Measurements from ENCODE around the gene ASB3.

ASB3 gene

GRCh38 chr2:53740170-53740569 is 46.6 kb downstream of the ASB3 start:
- peak; percentile 42 for DNase-seq (ENCODE audit: low read depth)
- TF ChIP-seq MAX (IDR thresholded peaks at IDR 0.05; ENCODE audit: low read depth, low read length), result no peak
- no peak for TF ChIP-seq CTCF (IDR thresholded peaks at IDR 0.05; ENCODE audit: low read depth, low read length)
- TF ChIP-seq POLR2A (IDR thresholded peaks at IDR 0.05; ENCODE audit: extremely low read depth, insufficient read length), result no peak
- TF ChIP-seq MYC (IDR thresholded peaks at IDR 0.05; ENCODE audit: low read depth, low read length), result no peak
- no peak overlapping the region for H3K4me3 ChIP-seq (ENCODE audit: low read depth, low read length)

- no peak overlapping the region for H3K4me3 ChIP-seq (ENCODE audit: low read depth, low read length)
- TF ChIP-seq CTCF (IDR thresholded peaks at IDR 0.05; ENCODE audit: low read depth, low read length) (no peak), MYC (IDR thresholded peaks at IDR 0.05; ENCODE audit: low read depth, low read length) (no peak), POLR2A (IDR thresholded peaks at IDR 0.05; ENCODE audit: extremely low read depth, insufficient read length) (no peak), MAX (IDR thresholded peaks at IDR 0.05; ENCODE audit: low read depth, low read length) (no peak)
Observed at GRCh38 chr2:53739032-53739431, 47.7 kb downstream of the ASB3 start.

DNA sequence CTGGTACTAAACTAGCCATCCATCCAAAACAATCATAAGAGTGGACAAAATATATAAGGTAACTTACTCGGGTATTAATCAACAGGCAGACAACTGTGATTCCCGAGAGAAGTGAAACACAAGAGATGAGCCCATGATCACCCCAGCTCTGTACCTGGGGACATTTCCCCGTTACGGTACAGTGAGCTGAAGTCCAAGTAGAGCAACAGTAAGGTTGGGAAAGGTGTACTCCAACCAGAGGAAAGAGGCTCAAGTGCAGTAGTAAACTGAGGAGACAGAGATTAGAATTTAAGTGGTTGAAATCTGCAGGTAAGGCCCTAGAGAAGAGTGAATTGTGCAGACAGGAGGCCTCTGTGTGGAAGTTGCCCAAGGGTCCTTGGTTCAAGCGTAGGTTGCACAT is 49.7 kb downstream of the ASB3 start:
- TF ChIP-seq MAX (IDR thresholded peaks at IDR 0.05; ENCODE audit: low read depth, low read length) (no peak), CTCF (IDR thresholded peaks at IDR 0.05; ENCODE audit: low read depth, low read length) (no peak), MYC (IDR thresholded peaks at IDR 0.05; ENCODE audit: low read depth, low read length) (no peak), POLR2A (IDR thresholded peaks at IDR 0.05; ENCODE audit: extremely low read depth, insufficient read length) (no peak)
- no peak for DNase-seq (ENCODE audit: low read depth)
- H3K4me3 ChIP-seq (ENCODE audit: low read depth, low read length), result no peak overlapping the region

More at GRCh38 chr2:53739032-53739431, 47.7 kb downstream of the ASB3 start:
- DNase-seq (ENCODE audit: low read depth), result peak; percentile 12

- DNase-seq (ENCODE audit: low read depth), result no peak
- no peak for TF ChIP-seq POLR2A (IDR thresholded peaks at IDR 0.05; ENCODE audit: extremely low read depth, insufficient read length)
- TF ChIP-seq MYC (IDR thresholded peaks at IDR 0.05; ENCODE audit: low read depth, low read length), result no peak
- TF ChIP-seq MAX (IDR thresholded peaks at IDR 0.05; ENCODE audit: low read depth, low read length), result no peak
- no peak for TF ChIP-seq CTCF (IDR thresholded peaks at IDR 0.05; ENCODE audit: low read depth, low read length)
- H3K4me3 ChIP-seq (ENCODE audit: low read depth, low read length), result no peak overlapping the region
Observed at GRCh38 chr2:53729143-53729762, 57.5 kb downstream of the ASB3 start.

- TF ChIP-seq MYC (IDR thresholded peaks at IDR 0.05; ENCODE audit: low read depth, low read length) (no peak), POLR2A (IDR thresholded peaks at IDR 0.05; ENCODE audit: extremely low read depth, insufficient read length) (no peak), CTCF (IDR thresholded peaks at IDR 0.05; ENCODE audit: low read depth, low read length) (no peak), MAX (IDR thresholded peaks at IDR 0.05; ENCODE audit: low read depth, low read length) (no peak)
- no peak for DNase-seq (ENCODE audit: low read depth)
- no peak overlapping the region for H3K4me3 ChIP-seq (ENCODE audit: low read depth, low read length)
Observed at GRCh38 chr2:53727921-53728320, 58.8 kb downstream of the ASB3 start.

All from NB4 (cell line).